ENCODE measurements around the gene CDKN3.
"Not testable (repeated sequence)": the region's sequence is repeated elsewhere in the genome, so short reads cannot be mapped to it uniquely, and the experiment has no call there.

DNA sequence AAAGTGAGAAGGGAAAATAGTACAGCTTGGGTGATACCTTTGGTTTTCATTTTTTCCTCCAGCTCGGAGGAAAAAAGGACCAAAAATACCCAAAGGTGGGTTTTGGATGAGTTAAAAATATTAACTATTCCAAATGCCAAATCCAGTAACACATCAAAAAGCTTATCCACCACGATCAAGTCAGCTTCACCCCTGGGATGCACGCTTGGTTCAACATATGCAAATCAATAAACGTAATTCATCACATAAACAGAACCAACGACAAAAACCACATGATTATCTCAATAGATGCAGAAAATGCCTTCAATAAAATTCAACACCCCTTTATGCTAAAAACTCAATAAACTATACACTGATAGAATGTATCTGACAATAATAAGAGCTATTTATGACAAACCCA lies 17.9 kb upstream of the CDKN3 start:
- TF ChIP-seq, protein P1, sequence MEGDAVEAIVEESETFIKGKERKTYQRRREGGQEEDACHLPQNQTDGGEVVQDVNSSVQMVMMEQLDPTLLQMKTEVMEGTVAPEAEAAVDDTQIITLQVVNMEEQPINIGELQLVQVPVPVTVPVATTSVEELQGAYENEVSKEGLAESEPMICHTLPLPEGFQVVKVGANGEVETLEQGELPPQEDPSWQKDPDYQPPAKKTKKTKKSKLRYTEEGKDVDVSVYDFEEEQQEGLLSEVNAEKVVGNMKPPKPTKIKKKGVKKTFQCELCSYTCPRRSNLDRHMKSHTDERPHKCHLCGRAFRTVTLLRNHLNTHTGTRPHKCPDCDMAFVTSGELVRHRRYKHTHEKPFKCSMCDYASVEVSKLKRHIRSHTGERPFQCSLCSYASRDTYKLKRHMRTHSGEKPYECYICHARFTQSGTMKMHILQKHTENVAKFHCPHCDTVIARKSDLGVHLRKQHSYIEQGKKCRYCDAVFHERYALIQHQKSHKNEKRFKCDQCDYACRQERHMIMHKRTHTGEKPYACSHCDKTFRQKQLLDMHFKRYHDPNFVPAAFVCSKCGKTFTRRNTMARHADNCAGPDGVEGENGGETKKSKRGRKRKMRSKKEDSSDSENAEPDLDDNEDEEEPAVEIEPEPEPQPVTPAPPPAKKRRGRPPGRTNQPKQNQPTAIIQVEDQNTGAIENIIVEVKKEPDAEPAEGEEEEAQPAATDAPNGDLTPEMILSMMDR (IDR thresholded peaks at IDR 0.05) = not testable (repeated sequence)
- TF ChIP-seq EZH2phosphoT487 (IDR thresholded peaks at IDR 0.05) = not testable (repeated sequence)
